Hair follicular keratinocyte (primary cell): ENCODE results near the gene HTRA2. TPM values are rescaled to one million over a fixed set of nuclear protein-coding genes. Genes with fewer than 3 reads are reported as not detected.

Experiments
- total RNA-seq: library from RNA; depleted of rRNA; stranded (reverse); fragments of >200 nt; gene quantifications from 2 replicates; pipeline ENCODE4 v1.2.3, GENCODE V29; 2015

HTRA2 gene
- total RNA-seq, result 26.8 and 36.5 TPM in 2 replicates

DNA sequence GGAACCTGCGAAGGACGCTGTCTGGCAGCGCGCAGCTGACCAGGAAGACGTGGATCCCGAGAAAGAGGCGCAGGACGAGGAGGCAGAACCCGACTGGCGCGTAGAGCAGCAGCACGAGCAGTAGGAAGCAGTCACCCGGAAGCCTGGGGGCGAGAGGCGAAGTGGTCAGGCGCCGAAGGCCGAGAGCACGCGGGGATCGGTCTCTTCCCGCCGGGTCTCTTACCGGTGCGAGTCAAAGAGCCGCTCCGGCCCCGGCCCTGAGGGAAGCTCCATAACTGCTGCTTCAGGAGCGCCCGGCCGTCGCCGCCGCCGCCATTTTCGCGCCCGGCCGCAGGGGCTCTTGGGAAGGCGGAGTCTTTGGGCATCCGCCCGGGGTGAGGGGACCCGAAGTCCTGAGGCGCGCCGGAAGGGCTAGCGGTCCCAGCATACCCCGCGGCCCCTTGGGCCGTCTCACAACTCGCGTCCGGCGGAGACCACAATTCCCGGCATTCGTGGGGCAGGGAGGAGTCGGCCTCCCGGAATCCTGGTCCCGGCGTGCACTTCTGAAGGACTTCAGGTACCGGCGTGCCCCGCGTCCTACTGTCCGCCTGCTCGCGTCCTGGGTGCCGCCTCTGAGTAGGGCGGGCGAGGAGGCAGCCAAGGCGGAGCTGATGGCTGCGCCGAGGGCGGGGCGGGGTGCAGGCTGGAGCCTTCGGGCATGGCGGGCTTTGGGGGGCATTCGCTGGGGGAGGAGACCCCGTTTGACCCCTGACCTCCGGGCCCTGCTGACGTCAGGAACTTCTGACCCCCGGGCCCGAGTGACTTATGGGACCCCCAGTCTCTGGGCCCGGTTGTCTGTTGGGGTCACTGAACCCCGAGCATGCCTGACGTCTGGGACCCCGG, at the start of gene HTRA2, which contains the start of gene AUP1:
TSS of gene HTRA2 (plus strand) at position 577 of the 882 bp plus-strand sequence. CDS start at position 651, 74 bp downstream.
TSS of gene AUP1 (minus strand) at position 350 of the 882 bp plus-strand sequence. CDS start at position 273, 77 bp downstream.

DNA sequence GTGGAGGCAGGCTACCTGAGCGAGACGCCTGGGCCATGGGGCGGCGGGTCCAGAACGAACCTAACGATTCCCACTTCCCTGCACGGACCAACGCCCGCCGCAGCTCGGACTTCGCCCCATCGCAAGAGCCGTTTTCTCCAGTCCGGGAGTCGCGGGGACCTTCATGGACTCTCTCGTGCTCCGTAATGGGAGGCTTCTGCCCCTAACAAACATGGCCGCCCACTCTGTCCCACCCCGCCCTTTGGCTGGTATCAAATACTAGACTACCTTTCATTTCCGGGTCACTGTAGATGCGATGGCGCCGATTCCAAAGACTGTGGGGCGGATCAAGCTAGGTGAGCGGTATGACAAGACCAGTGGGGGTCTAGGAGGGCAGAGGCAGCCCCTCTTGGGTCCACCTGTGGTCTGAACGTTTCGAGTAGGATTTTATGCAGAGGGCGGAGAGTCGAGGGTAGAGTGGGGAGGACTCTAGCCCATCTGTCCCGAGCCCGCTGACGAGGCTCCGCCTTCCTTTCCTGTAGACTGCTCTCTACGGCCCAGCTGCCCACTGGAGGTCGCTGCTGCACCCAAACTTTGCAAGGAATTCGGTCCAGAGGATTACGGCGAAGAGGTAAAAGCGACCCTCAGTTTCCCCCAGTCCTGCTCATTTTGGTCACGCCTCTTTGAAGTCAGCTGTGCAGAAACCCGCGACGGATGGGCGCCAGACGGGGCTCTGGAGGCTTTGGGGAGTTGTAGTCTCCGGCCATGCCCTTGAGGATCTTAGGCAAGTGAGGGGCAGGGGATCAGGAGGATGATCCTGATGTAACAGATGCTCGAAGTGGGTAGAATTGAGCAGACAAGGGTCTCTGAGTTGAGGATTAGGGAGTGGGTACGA, 46.7 kb upstream of the HTRA2 start, which contains the start of the genes CCDC142 and TTC31:
TSS of gene CCDC142 (minus strand) at position 198 of the 874 bp plus-strand sequence. CDS start at position 37, 161 bp downstream.
TSS of gene TTC31 (plus strand) at position 281 of the 874 bp plus-strand sequence. CDS start at position 296, 15 bp downstream.

DNA sequence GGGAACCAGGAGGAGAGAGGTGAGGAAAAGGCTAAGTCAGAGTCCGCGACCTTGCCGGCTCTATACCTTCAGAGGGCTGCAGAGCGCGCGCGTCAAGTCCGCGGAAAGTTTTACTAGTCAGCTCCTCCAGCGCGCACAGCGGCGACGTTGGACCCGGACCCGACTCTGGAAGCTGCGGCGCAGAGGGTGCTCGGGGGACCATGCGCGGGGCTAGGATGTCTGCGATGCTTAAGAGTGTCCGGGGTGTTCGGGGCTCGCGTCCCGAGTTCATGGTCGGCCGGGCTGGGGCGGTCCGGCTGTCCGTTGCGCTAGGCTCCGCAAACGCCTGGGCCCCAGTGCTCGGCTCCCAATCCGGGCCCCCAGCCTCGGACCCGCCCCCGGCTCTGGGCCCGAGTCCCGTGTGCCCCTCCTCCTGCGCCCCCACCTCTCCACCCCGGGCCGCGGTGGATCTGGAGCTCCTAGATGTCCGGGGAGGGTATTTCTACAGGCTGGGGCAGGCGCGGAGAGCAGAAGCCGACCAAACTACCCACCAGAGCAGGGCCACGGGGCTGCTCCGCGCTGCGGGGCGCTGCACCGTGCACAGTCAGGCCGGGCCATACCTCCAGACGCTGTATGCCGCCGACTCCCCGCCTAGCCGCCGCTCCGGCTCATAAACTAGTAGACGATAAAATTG, 30.3 kb upstream of the HTRA2 start, which contains the start of gene LBX2:
TSS of gene LBX2 (minus strand) at position 337 of the 673 bp plus-strand sequence. CDS start at position 271, 66 bp downstream.

DNA sequence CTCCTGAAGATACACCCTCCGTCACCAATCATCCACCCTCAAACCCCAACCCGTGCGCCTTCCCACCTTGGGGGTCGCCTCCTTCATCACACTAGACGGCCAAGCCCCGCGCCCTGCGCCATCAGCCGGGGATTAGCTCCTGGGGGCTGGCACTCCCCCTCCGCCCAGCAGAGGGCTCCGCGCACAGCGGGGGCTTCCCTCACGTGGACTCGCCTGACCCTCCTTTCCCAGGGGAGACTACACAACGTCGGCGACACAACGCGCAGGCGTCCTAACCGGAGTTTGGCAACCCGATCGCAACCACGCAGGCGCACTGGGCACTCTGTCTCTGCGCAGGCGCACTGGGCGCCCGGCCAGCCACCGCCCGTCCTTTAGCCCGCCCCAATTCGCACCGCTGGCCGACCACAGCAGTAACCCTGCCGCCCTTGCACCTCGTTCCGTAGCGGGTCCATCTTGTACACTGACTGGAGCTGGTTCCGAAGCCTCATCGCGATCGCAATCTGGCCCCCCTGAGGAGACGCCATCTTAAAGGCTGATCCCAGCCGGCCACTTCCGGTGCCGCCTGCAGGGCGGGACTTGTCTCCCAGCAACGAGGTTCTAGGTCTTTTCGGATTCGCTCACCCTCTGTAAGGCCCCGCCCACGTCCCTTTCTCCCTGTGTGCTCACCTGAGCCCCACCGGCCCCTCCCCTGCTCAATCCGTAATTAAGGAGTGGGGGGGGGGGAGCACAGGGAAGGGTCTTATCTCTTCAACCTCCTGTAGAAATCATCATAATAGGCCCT, 22.4 kb upstream of the HTRA2 start, which contains the start of gene PCGF1:
TSS of gene PCGF1 (minus strand) at position 551 of the 781 bp plus-strand sequence. CDS start at position 524, 27 bp downstream.

DNA sequence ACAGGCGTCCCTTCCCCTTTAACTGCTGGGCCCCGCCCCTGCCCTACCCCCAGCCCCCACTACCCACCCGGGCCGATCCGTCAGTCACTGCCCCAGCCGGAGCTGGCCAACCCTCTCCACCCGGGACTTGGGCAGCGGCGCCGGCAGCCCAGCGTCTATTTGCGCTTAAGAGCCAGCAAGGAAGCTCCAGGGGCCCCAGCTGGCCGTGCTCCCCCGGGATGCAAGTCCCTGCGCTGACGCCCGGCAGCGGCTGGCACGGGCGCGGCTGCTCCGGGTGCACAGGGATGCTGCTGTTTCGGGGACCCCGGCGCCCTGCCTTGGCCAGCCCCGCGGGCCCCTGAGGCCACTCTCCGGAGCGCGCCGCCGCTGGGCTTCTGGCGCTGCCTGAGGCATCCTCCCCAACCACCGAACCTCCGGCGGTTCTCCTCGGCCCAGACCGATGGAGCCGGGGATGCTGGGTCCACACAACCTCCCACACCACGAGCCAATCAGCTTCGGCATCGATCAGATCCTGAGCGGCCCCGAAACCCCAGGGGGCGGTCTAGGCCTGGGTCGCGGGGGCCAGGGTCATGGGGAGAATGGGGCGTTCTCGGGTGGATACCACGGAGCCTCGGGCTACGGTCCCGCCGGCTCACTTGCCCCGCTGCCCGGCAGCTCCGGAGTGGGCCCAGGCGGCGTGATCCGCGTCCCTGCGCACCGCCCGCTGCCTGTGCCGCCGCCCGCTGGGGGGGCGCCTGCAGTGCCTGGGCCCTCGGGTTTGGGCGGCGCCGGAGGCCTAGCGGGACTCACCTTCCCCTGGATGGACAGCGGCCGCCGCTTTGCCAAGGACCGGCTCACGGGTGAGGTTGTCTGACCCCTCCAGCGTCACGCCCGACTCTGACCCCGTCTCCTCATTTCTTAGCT, 15.1 kb upstream of the HTRA2 start, which contains the start of gene TLX2:
TSS of gene TLX2 (plus strand) at position 83 of the 903 bp plus-strand sequence. CDS start at position 440, 357 bp downstream.

DNA sequence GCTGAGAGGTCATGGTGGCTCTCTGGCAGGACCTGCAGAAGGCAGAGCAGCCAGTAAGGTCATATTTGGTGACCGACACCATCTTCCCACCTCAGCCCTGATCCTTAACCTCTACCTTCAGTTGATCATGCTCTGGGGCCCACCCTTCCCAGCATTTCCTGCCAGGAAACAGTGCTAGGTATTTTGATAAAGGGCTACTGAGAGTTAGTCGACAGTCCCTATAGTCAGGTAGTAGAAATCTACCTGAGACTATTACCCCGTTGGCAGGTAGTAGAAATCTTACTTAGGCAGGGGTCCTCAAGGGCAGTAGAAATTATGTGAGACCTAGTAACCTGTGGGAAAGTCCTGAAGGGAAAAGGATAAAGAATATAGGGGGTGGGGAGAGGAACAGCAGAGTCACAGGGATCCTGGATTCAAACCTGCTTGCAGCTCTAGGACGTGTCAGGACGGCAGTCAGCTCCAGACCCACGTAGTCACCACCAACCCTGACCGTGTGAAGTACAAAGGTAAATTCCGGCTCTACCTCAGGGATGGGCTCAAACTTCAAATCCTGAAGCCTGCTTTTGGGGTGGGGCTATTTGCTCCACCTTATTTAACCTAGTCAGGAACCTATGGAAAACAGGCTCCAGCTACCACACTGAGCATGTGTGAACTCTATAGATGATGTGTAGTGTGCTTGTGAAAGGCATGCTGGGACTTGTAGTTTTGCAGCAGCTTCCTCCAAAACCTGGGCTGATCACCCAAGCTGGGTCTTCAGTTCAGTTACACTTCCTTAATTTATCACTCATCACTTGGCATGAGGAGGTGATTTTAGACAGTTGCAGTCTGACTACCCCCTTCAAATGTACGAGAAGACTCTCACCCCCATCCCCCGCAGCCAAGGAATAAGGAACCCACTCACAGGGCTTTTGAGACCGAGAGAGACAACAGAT, 3.8 kb upstream of the HTRA2 start, which contains the start of gene DQX1:
TSS of gene DQX1 (minus strand) at position 515 of the 932 bp plus-strand sequence. CDS start at position 13, 502 bp downstream.

DNA sequence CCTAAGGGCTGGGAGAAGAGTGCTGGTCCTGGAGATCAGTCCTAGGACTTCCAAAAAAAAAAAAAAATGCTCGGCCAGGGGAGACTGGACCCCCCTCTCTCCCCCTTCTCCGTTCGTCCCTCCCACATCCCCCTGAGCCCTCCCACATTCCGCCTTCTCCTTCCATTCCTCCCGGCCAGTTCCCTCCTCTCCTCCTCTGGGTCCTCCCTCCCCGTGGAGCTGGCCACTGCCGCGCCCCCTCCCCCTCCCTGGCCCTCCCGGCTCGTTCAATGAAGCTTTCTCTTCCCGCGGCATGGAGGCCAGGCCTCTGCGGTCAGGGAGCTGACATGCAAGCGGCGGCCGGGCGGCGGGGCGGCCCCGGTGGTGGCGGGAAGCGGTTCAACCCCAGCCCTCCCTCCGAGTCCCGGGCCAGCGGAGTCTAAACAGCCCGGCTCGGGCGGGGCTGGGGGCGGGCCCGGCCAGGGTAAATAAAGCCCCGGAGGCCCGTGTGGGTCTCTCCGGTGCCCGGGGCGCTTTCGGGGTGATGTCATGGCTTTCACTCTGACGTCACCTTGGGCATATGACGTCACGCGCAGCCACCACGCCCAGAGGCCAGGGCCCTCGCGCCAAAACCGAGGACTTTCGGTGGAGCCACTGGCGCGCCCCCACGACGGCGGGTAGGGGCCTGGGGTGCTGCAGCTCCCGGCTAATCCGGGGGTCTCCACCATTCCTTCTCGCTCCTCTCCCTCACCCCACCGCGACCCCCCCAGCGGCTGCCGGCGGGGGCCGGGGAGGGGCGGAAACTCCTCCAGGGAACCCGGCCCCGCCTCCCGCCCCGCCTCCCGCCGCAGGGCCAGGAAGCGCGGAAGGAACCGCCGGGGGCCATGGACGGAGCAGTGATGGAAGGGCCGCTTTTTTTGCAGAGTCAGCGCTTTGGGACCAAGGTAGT, 24.4 kb downstream of the HTRA2 start, which contains the start of the genes DOK1 and LOXL3:
TSS of gene DOK1 (plus strand) at position 829 of the 928 bp plus-strand sequence. CDS start at position 864, 35 bp downstream.
TSS of gene LOXL3 (minus strand) at position 51 of the 928 bp plus-strand sequence. CDS start 1,308 bp downstream, outside the sequence.

Other genes with a start within 250 kb of the HTRA2 start
- gene SLC4A5, start 186.5 kb upstream of the HTRA2 start, total RNA-seq, result not detected in 2 replicates
- 86.5 and 118 TPM in 2 replicates for gene DCTN1, start 149.6 kb upstream of the HTRA2 start, total RNA-seq
- gene C2orf81, start 108.3 kb upstream of the HTRA2 start, total RNA-seq, result 3.6 and 4.8 TPM in 2 replicates
- 46.2 and 64.7 TPM in 2 replicates for gene WDR54, start 108.2 kb upstream of the HTRA2 start, total RNA-seq
- 117 and 135 TPM in 2 replicates for gene RTKN, start 88.0 kb upstream of the HTRA2 start, total RNA-seq
- gene INO80B, start 74.8 kb upstream of the HTRA2 start, total RNA-seq, result 14.9 and 28.2 TPM in 2 replicates
- 44.0 and 71.1 TPM in 2 replicates for gene WBP1, start 71.5 kb upstream of the HTRA2 start, total RNA-seq
- gene MOGS, start 64.6 kb upstream of the HTRA2 start, total RNA-seq, result 105 and 113 TPM in 2 replicates
- 27.6 and 72.9 TPM in 2 replicates for gene MRPL53, start 57.3 kb upstream of the HTRA2 start, total RNA-seq
- 6.1 and 16.7 TPM in 2 replicates for gene CCDC142, start 46.9 kb upstream of the HTRA2 start, total RNA-seq
- gene TTC31, start 46.9 kb upstream of the HTRA2 start, total RNA-seq, result 15.1 and 20.1 TPM in 2 replicates
- gene LBX2, start 30.3 kb upstream of the HTRA2 start, total RNA-seq, result 0.65 and 1.2 TPM in 2 replicates
- gene PCGF1, start 22.2 kb upstream of the HTRA2 start, total RNA-seq, result 21.4 and 22.4 TPM in 2 replicates
- 0.08 TPM in 1 of 2 replicates, not detected in the other for gene TLX2, start 15.5 kb upstream of the HTRA2 start, total RNA-seq
- 1.9 and 4.2 TPM in 2 replicates for gene DQX1, start 3.7 kb upstream of the HTRA2 start, total RNA-seq
- 107 and 116 TPM in 2 replicates for gene AUP1, start 227 bp upstream of the HTRA2 start, total RNA-seq
- 1.0 and 1.6 TPM in 2 replicates for gene LOXL3, start 24.0 kb downstream of the HTRA2 start, total RNA-seq
- gene DOK1, start 24.8 kb downstream of the HTRA2 start, total RNA-seq, result 3.7 and 4.8 TPM in 2 replicates
- gene M1AP, start 118.4 kb downstream of the HTRA2 start, total RNA-seq, result 3.3 TPM in 1 of 2 replicates, not detected in the other
- 10.3 and 11.9 TPM in 2 replicates for gene SEMA4F, start 124.3 kb downstream of the HTRA2 start, total RNA-seq